Epidermal melanocyte (primary cell): ENCODE data around the gene SIK2.
A peak's percentile ranks its signal among the peaks of the same experiment; 100 is the strongest.
"Not testable (repeated sequence)": the region's sequence is repeated elsewhere in the genome, so short reads cannot be mapped to it uniquely, and the experiment has no call there.

ENCODE experiments used
- DNase-seq: peaks from one replicate; pipeline ENCODE4 v3.0.0; 2011; ENCODE audit warnings: low spot score; ENCODE audit not compliant: insufficient read length

Gene SIK2

DNA sequence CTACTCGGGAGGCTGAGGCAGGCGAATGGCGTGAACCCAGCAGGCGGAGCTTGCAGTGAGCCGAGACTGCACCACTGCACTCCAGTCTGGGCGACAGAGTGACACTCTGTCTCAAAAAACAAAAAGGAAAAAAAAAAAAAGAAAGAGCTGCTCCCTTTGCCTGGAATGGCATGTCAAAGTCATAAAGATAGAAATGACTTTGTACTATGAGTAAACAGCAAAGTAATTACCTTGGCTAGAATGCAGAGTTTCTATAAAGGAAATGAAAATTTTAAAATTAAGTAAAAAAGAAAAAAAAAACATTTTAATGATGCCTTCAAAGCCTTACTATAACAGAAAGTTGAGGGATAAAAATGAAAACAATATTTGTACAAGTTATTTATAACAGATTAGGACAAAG is 153.8 kb downstream of the SIK2 start:
- DNase-seq: no peak

DNA sequence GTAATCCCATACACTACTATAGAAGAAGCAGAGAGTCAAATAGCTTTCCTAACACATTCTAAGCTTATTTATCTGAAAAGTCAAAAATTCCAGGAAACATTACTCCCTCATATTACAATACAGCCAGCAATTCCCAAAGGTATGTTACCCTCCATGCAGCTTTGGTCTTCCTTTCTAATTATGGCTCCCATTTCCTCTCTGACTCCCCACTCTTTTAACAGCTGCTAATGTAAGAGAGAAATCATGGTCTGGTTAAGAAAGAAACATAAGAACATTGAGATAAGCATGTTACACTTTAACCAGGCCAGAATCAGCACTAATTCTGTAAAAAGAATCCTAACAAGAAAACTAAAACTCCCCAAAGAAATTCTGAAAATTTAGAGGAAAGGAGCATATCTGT is 157.1 kb downstream of the SIK2 start:
- DNase-seq: no peak

GRCh38 chr11:111759778-111760407 is 157.6 kb downstream of the SIK2 start:
- no peak for DNase-seq

GRCh38 chr11:111761036-111761435 is 158.8 kb downstream of the SIK2 start:
- no peak for DNase-seq

GRCh38 chr11:111762526-111762925 is 160.3 kb downstream of the SIK2 start:
- DNase-seq: no peak

DNA sequence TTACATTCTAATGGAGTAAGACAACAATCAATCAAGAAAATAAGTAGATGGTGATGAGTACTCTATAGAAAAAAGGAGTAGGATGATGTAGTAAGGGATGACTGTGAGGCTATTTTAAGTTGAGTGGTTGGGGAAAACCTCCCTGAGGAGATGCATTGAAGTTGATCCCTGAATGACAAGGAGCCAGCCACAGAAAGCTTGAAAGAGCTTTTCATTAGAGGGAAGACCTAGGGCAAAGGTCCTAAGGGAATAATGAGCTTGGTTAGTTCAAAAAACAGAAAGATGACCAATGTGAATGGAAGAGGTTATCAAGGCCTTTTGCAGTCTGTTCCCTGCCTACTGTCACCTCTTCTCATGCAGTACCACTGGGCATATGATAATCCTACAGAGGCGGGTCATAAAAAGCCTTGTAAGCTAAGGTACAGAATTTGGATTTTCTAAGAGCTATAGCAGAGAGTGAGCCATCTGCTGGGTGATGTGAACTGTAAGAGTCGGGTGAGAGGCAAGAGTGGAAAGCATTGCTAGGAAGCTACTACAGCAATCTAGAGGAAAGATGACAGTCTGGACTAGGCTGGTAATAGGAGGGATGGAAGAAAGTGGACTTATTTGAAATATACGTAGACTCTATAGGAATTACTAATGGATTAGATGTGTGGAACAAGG is 160.9 kb downstream of the SIK2 start:
- DNase-seq: no peak

DNA sequence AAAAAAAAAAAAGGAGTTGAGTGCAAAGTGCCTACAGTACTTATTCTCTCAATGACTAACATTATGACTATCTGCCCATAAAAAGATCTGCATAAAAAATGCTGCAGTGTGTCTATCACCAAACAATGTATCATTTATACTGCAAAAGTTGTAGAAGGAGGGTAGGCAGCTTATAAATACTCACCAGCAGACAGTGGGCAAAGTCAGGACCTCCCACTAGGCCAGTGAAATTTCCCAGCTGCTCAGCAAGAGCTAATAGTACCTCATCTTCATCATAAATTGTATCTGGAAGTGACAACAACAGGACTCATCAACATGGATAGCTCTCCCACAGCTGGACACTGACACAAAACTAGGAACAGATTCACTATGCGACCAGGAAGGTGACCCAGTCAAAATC is 162.4 kb downstream of the SIK2 start:
- peak; percentile 82 for DNase-seq

GRCh38 chr11:111765320-111765983 is 163.2 kb downstream of the SIK2 start:
- DNase-seq: no peak

DNA sequence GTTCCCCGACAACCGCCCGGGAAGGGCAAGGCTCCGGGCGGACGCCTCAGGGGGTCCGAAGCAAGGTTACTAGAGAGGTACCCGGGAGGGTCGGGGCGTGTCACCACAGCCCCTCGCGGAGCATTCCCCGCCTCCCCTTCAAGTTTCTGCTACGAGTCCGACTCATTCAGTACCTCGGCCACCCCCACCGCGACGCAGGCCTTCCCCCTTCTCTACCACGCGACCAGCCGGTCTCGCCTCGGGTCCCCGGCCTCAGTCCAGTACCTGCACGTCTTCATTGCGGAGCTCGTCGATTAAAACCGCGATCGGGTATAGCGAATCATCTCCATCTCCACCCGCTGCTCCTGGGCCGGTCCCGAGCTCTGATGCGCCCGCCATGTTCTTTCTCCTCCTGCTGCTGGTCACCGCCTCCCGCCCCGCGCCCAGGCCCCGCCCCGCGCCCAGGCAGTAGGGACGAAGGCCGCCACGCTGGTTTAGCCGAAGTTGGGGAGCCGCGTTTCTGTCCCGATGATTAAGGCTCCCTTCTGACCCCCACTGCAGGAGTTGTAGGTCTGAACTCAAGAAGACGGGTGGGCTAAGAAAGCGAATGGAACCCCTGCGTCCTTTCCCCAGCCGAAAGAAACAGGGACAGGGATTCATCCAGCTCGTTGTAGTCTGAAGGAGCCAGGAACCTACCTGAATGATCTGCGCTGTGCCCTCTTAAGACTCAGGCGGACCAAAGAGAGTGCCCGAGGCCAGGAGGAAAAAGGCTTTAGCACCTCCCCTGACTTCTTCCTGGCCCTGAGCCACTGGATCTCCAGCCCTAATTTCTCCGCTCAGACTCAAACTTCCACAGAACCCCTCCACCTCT is 164.0 kb downstream of the SIK2 start, which contains the start of gene PPP2R1B:
PPP2R1B (minus strand) TSS at position 406 of the 850 bp plus-strand sequence; CDS start at position 378, 28 bp downstream.
- peak; percentile 91 for DNase-seq

DNA sequence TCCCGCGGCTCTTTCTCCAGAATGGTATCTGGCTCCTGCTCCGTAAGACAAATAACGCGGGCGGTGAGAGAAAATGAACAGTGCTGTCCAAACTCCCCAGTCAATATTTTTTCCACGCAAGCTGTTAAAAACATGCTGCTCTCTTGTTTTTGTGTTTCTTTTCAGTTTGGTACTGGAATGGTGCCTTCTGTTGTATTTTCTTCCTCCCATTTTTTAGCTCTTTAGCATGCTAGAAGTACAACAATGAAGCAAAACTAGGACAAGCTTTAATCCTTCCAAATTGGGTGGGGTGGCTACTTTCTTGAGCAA is 164.5 kb downstream of the SIK2 start:
- no peak for DNase-seq

GRCh38 chr11:111770581-111771134 is 168.4 kb downstream of the SIK2 start:
- DNase-seq: no peak

DNA sequence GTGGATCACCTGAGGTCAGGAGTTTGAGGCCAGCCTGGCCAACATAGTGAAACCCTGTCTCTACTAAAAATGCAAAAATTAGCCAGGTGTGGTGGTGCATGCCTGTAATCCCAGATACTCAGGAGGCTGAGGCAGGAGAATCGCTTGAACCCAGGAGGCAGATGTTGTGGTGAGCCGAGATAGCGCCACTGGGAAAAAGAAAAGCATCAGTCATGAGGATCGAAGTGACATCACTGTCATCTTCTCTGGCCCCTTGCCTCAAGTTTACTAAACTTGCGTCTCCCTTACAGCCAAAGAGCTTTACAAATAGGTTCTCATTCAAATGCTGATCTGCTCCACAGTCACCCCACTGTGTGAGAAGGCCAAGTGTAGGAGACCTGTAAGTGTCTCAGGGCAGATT is 169.0 kb downstream of the SIK2 start:
- not testable (repeated sequence) for DNase-seq

GRCh38 chr11:111772535-111772934 is 170.3 kb downstream of the SIK2 start:
- DNase-seq: no peak

DNA sequence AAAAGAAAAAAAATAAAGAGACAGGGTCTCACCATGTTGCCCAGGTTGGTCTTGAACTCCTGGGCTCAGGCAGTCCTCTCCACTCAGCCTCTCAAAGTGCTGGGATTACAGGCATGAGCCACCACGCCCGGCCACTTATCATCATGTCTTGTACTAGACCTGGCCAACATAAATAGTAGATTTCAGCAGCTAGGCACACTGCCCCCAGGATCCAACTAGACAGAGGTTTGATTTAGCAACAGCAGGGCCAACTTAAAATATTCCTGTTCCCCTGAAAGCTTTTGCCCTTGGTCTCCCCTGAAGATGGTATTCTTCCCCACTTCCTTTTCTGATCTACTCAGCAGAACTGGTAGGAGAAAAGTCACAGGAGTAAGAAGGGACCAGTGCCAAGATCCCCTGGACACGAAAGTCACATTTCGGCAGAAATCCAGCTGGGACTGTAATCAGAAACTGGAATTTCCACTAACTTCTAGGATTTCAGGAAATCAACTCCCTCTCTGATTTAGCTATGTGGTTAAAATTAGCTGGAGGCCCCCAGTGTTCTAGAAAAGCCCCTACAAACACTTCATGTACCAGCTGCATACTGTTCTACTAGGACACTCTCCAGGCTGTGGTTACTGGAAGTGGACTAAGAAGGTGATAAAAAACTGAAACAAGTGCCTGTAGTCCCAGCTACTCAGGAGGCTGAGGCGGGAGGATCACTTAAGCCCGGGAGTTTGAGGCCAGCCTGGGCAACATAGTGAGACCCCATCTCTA is 172.9 kb downstream of the SIK2 start:
- no peak for DNase-seq

DNA sequence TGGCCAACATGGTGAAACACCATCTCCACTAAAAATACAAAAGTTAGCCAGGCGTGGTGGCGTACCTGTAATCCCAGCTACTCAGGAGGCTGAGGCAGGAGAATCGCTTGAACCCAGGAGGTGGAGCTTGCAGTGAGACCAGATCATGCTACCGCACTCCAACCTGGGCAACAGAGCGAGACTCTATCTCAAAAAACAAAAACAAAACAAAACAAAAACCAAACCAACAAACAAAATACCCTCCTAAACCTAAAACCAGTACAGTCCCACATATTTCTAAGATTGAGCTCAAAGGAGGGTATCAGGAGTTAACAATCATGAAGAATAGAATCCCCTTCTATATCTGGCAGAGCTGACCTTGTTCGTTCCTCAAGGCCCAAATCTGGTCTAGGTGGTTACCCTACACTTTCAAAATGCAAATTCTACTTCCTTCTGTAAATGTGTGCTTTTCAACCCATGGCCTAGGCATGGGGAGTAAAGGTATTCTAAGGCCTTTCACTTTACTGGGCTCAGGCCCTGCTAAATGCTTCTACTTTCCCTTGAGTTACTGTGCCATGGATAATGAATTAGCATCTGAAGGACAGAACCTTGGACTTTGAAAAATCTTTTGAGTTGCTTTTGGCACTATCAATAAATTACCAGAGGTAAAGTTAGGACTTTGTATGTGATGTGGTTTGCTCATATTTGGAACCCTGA is 174.3 kb downstream of the SIK2 start:
- DNase-seq: no peak

DNA sequence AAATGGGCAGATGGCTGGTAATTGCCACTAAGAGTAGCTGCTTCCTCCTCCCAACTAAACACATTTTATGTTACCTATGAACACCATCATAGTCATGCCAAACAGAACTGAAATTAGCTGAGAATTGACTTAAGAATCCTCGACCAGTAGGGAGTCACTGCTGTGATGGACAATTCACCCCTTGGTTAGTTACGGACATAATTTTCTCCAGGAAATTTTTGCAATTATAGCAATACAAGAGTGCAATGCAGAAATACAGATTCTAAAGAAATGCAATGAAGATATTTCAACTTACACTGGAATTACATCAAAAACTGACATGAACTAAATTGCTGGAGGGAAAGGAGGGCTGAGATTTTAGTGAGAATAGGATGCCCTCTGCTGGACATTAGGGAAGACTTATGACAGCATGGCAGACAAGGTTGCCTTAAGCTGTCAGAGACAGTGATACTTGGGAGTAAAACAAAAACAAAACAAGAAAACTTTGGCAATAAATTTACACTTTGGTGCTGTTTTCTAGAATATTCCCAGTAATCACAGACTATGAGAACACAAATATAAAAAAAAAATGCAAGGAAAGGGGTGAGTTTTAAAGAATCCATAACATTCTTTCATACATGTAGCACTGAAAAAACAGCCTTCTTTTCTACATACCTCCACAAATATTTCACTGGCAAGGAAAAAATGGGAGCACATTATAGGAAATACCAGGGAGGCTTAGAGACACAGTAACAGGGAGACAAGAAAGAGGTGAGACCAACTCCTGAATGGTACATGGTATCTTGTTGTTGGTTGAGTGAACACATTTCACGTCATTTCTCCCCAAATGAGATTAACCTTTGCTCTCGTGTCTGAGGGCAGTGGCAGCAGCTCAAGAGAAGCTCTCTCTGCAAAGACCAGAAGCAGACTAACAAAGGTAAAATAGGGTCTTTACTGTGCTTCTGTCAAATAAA is 175.1 kb downstream of the SIK2 start:
- peak; percentile 71 for DNase-seq

DNA sequence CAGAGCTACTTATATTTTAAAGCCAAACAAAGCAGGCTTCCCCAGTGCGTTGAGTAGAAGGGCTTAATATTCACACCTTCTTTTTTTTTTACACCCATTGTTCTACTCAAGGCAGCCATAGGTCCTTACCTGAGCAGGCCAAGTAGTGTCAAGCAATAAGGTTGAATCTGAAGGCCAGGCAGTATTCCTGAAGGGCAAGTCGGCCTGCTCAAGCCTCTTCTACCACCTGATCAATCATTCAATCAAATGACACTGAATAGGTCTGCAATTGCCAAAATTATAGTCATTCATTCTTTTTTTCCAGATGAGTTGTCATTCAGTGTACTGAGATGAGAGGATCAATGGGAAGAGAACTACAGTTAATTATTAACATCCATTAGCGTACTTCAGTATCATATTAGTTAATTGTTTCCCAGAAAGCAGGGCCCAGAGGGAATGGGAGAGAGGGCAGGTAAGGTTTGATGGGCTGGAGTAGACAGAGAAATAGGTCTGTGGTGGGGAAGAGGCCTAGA is 175.9 kb downstream of the SIK2 start:
- no peak for DNase-seq

GRCh38 chr11:111779118-111779517 is 176.9 kb downstream of the SIK2 start:
- no peak for DNase-seq
